HG03354 (cell line): ENCODE data around the gene DYRK1A.

ENCODE experiments used
- ATAC-seq: cut with Tn5 transposase; IDR thresholded peaks from one replicate; pipeline ENCODE4 v1.9.1; 2021; ENCODE audit warnings: mild to moderate bottlenecking; ENCODE audit not compliant: unreplicated experiment, poor library complexity, severe bottlenecking

Gene DYRK1A

GRCh38 chr21:37413553-37414291, 47.1 kb downstream of the DYRK1A start:
- no peak for ATAC-seq

- no peak for ATAC-seq
These were observed 48.0 kb downstream of the DYRK1A start for GRCh38 chr21:37414292-37415253.

GRCh38 chr21:37415939-37416338, 49.4 kb downstream of the DYRK1A start:
- no peak for ATAC-seq

- ATAC-seq, result no peak
These were observed 50.3 kb downstream of the DYRK1A start for GRCh38 chr21:37416914-37417313.

GRCh38 chr21:37419228-37419906, 52.8 kb downstream of the DYRK1A start:
- ATAC-seq, result no peak

GRCh38 chr21:37421306-37421705, 54.7 kb downstream of the DYRK1A start:
- ATAC-seq, result no peak

- ATAC-seq, result no peak
These were observed 55.8 kb downstream of the DYRK1A start for GRCh38 chr21:37422382-37422781.

GRCh38 chr21:37423103-37423502, 56.5 kb downstream of the DYRK1A start:
- ATAC-seq, result no peak

GRCh38 chr21:37424396-37424795, 57.8 kb downstream of the DYRK1A start:
- no peak for ATAC-seq

- ATAC-seq, result no peak
These were observed 58.4 kb downstream of the DYRK1A start for GRCh38 chr21:37425001-37425400.

- no peak for ATAC-seq
These were observed 59.1 kb downstream of the DYRK1A start for GRCh38 chr21:37425684-37426083.

GRCh38 chr21:37427221-37427620, 60.6 kb downstream of the DYRK1A start:
- no peak for ATAC-seq

GRCh38 chr21:37429356-37429755, 62.8 kb downstream of the DYRK1A start:
- no peak for ATAC-seq

GRCh38 chr21:37430184-37430821, 63.7 kb downstream of the DYRK1A start:
- no peak for ATAC-seq

- ATAC-seq, result no peak
These were observed 64.7 kb downstream of the DYRK1A start for GRCh38 chr21:37431243-37431642.

- no peak for ATAC-seq
These were observed 66.3 kb downstream of the DYRK1A start for GRCh38 chr21:37432710-37433455.

GRCh38 chr21:37433456-37433840, 66.9 kb downstream of the DYRK1A start:
- ATAC-seq, result no peak

GRCh38 chr21:37435120-37435519, 68.5 kb downstream of the DYRK1A start:
- ATAC-seq, result peak; percentile 75

- no peak for ATAC-seq
These were observed 69.1 kb downstream of the DYRK1A start for GRCh38 chr21:37435711-37436110.
